HepG2 (cell line): ENCODE measurements around the gene GH2. TPM values are rescaled to one million over a fixed set of nuclear protein-coding genes. Genes with fewer than 3 reads are reported as not detected.
"Not testable (repeated sequence)": the region's sequence is repeated elsewhere in the genome, so short reads cannot be mapped to it uniquely, and the experiment has no call there.

Source experiments
- ATAC-seq: fragments of 200-7000 bp; cut with Tn5 transposase; 3 replicates; pipeline ENCODE4 v1.9.1; 2020; ENCODE audit warnings: mild to moderate bottlenecking, moderate library complexity
- BruUV-seq: library from RNA; stranded (reverse); fragments of 400-500 nt; replicated peaks from 2 replicates; lab custom pipeline; 2021; lab: Mats Ljungman, UMichigan
- CTCF ChIA-PET: fragments of 300-600 bp; formaldehyde crosslinking; extraction: SDS; loops from one replicate; lab custom pipeline; 2021; ENCODE audit warnings: low total read pairs, inconsistent platforms, low intra/inter-chr PET ratio; lab: Yijun Ruan, JAX
- POLR2A ChIA-PET: fragments of 350-600 bp; sonication (Branson Sonifier 250); formaldehyde crosslinking; loops from one replicate; lab custom pipeline; 2020; ENCODE audit warnings: antibody characterized with exemption, inconsistent platforms; lab: Yijun Ruan, JAX
- DNase-seq: peaks from one replicate; pipeline ENCODE4 v3.0.0-alpha.2; 2015; ENCODE audit warnings: low spot score
- FAIRE-seq: peaks from 3 replicates; lab custom pipeline; 2011; peaks lifted over from hg19 to GRCh38; lab: Jason Lieb, UNC
- H2AFZ ChIP-seq: one replicate; pipeline ENCODE4 v1.6.1; 2011; ENCODE audit warnings: low read length, inconsistent platforms
- H3K27ac ChIP-seq: fragments of 300-600 bp; 3 replicates; pipeline ENCODE4 v1.8.0; 2011; ENCODE audit warnings: mixed run types, mild to moderate bottlenecking, mixed read lengths, low read length, inconsistent platforms; ENCODE audit not compliant: insufficient read depth; ENCODE audit errors: extremely low read length
- H3K27me3 ChIP-seq, 2 experiments: fragments of 200-600 bp in 1 of 2; 2 replicates in 1 of 2; 3 replicates in 1 of 2; pipeline versions ENCODE4 v1.6.0 to v1.8.0; 2011; ENCODE audit warnings: low read length in 2 of 2, mild to moderate bottlenecking in 2 of 2, moderate library complexity in 2 of 2, inconsistent platforms in 1 of 2; ENCODE audit not compliant: insufficient read depth in 2 of 2, control insufficient read depth in 1 of 2
- H3K36me3 ChIP-seq, 2 experiments: fragments of 200-600 bp in 1 of 2; replicated peaks in 1 of 2; 2 replicates in 1 of 2; 3 replicates in 1 of 2; pipeline versions ENCODE4 v1.5.1 to v1.8.0; 2011; ENCODE audit warnings: low read length in 2 of 2, inconsistent platforms in 1 of 2; ENCODE audit not compliant: insufficient read depth in 2 of 2, control insufficient read depth in 1 of 2
- H3K4me1 ChIP-seq: 2 replicates; pipeline ENCODE4 v1.5.1; 2012; ENCODE audit warnings: low read length, inconsistent platforms; ENCODE audit not compliant: insufficient read depth
- H3K4me2 ChIP-seq: 2 replicates; pipeline ENCODE4 v1.6.0; 2011; ENCODE audit warnings: low read depth, low read length, inconsistent platforms
- H3K4me3 ChIP-seq, 3 experiments: fragments of 200-600 bp in 1 of 3; sonication (generic), shearing (Covaris generic) in 1 of 3; replicated peaks in 1 of 3; 2 replicates each; pipeline ENCODE4 v1.5.1; 2011 to 2016; ENCODE audit warnings: low read length in 3 of 3, inconsistent platforms in 2 of 3, low read depth in 2 of 3, mild to moderate bottlenecking in 2 of 3, control low read depth in 1 of 3, mixed read lengths in 1 of 3; ENCODE audit not compliant: insufficient read depth in 1 of 3
- H3K79me2 ChIP-seq: one replicate; pipeline ENCODE4 v1.6.1; 2011; ENCODE audit warnings: low read length, inconsistent platforms; ENCODE audit not compliant: insufficient read depth
- H3K9ac ChIP-seq: 2 replicates; pipeline ENCODE4 v1.6.0; 2011; ENCODE audit warnings: mild to moderate bottlenecking, low read depth, low read length, inconsistent platforms; ENCODE audit not compliant: insufficient read depth
- H3K9me3 ChIP-seq: 2 replicates; pipeline ENCODE4 v1.5.1; 2012; ENCODE audit warnings: mild to moderate bottlenecking, low read length
- H4K20me1 ChIP-seq: 2 replicates; pipeline ENCODE4 v1.6.0; 2011; ENCODE audit warnings: inconsistent platforms, mild to moderate bottlenecking, low read length, moderate library complexity; ENCODE audit not compliant: insufficient read depth
- FOSL2 ChIP-seq: sonication (generic); formaldehyde crosslinking; IDR thresholded peaks from 2 replicates; pipeline ENCODE4 v1.4.0; 2020; ENCODE audit warnings: missing genetic modification reagents
- GABPB1 ChIP-seq: IDR thresholded peaks from 2 replicates; pipeline ENCODE4 v1.6.1; 2016; ENCODE audit warnings: mild to moderate bottlenecking, missing genetic modification reagents, moderate library complexity, missing compliant biosample characterization
- HOXA3 ChIP-seq: sonication (generic); formaldehyde crosslinking; IDR thresholded peaks from 2 replicates; pipeline ENCODE4 v1.5.0; 2020; ENCODE audit warnings: missing genetic modification reagents
- JUN ChIP-seq: sonication (generic); formaldehyde crosslinking; IDR thresholded peaks from 2 replicates; pipeline ENCODE4 v1.4.0; 2020; ENCODE audit warnings: mild to moderate bottlenecking, missing genetic modification reagents
- MAFK ChIP-seq, 2 experiments: IDR thresholded peaks in 1 of 2; conservative IDR thresholded peaks in 1 of 2; 2 replicates each; pipeline ENCODE4 v1.6.1; 2011; ENCODE audit warnings: improper control_type of control experiment in 2 of 2, low read length in 2 of 2
- MAZ ChIP-seq, 2 experiments: sonication (generic) in 1 of 2; formaldehyde crosslinking in 1 of 2; IDR thresholded peaks; 2 replicates each; pipeline versions ENCODE4 v1.5.0 to v1.6.1; 2012 to 2020; ENCODE audit warnings: low read depth in 2 of 2, mild to moderate bottlenecking in 2 of 2, borderline replicate concordance in 1 of 2, improper control_type of control experiment in 1 of 2, low read length in 1 of 2, missing genetic modification reagents in 1 of 2, moderate library complexity in 1 of 2
- MTF1 ChIP-seq: sonication (generic); formaldehyde crosslinking; IDR thresholded peaks from 2 replicates; pipeline ENCODE4 v1.5.0; 2020; ENCODE audit warnings: missing genetic modification reagents
- RCOR2 ChIP-seq: IDR thresholded peaks from 2 replicates; pipeline ENCODE4 v1.6.1; 2016; ENCODE audit warnings: missing biosample characterization, missing genetic modification reagents
- SATB2 ChIP-seq: sonication (generic); formaldehyde crosslinking; IDR thresholded peaks from 2 replicates; pipeline ENCODE4 v1.5.0; 2020; ENCODE audit warnings: missing genetic modification reagents
- SOX6 ChIP-seq, 2 experiments: fragments of 450-650 bp in 1 of 2; sonication (generic) in 1 of 2; formaldehyde crosslinking in 1 of 2; IDR thresholded peaks; 2 replicates each; pipeline versions ENCODE4 v1.4.0 to v1.6.1; 2017 to 2020; ENCODE audit warnings: antibody characterized with exemption in 1 of 2, mild to moderate bottlenecking in 1 of 2, missing genetic modification reagents in 1 of 2
- SP4 ChIP-seq: sonication (generic); formaldehyde crosslinking; IDR thresholded peaks from 2 replicates; pipeline ENCODE4 v1.8.1; 2023; ENCODE audit warnings: mild to moderate bottlenecking, missing genetic modification reagents
- ZNF180 ChIP-seq: sonication (generic); formaldehyde crosslinking; IDR thresholded peaks from 2 replicates; pipeline ENCODE4 v1.4.0; 2020; ENCODE audit warnings: low read depth, missing genetic modification reagents, borderline replicate concordance
- ZNF251 ChIP-seq: sonication (generic); formaldehyde crosslinking; IDR thresholded peaks from 2 replicates; pipeline ENCODE4 v1.9.0; 2021; ENCODE audit warnings: mild to moderate bottlenecking, missing genetic modification reagents
- ZNF556 ChIP-seq: sonication (generic); formaldehyde crosslinking; IDR thresholded peaks from 2 replicates; pipeline ENCODE4 v1.4.0; 2020; ENCODE audit warnings: mild to moderate bottlenecking, missing genetic modification reagents, borderline replicate concordance
- ZNF572 ChIP-seq: sonication (generic); formaldehyde crosslinking; IDR thresholded peaks from 2 replicates; pipeline ENCODE4 v1.5.1; 2020; ENCODE audit warnings: mild to moderate bottlenecking, missing genetic modification reagents
- ZNF709 ChIP-seq: sonication (generic); formaldehyde crosslinking; IDR thresholded peaks from 2 replicates; pipeline ENCODE4 v1.5.0; 2020; ENCODE audit warnings: mild to moderate bottlenecking, missing genetic modification reagents
- ZNF775 ChIP-seq: sonication (generic); formaldehyde crosslinking; IDR thresholded peaks from 2 replicates; pipeline ENCODE4 v1.4.0; 2020; ENCODE audit warnings: missing genetic modification reagents, mild to moderate bottlenecking, moderate library complexity, borderline replicate concordance
- WGBS: methylation state at CpG from one replicate; pipeline ENCODE4 v1.1.6; 2017; ENCODE audit warnings: low lambda C conversion rate; 5-methylcytosine and 5-hydroxymethylcytosine counted together
- in situ Hi-C: cut with HindIII; loops from 2 replicates; pipeline ENCODE4 v1.10.0; 2017; ENCODE audit warnings: low pct_unique_long_range_greater_than_20kb; ENCODE audit not compliant: extremely low pct_ligation_motif_present
- intact Hi-C: fragments of 100-400 bp; cut with micrococcal nuclease; formaldehyde crosslinking; loops from one replicate; pipeline ENCODE4 v1.10.0; 2022; ENCODE audit not compliant: unreplicated experiment
- polyA plus RNA-seq, 8 experiments: library from polyadenylated mRNA; depleted of rRNA in 3 of 8; stranded (reverse) in 7 of 8; unstranded in 1 of 8; fragments of >200 nt; fragmentation: Illumina TruSeq in 4 of 8; extraction: Trizol in 4 of 8; gene quantifications; 2 replicates each; pipeline versions ENCODE4 v1.2.1 to v1.2.3, GENCODE V29; 2011 to 2016; ENCODE audit warnings: low read depth in 4 of 8, missing spikeins in 1 of 8, mixed read lengths in 1 of 8; ENCODE audit not compliant: insufficient read depth in 1 of 8
- total RNA-seq, 5 experiments: library from RNA; depleted of rRNA; stranded (reverse); fragments of >200 nt; fragmentation: Illumina TruSeq; extraction: Trizol; gene quantifications; 2 replicates each; pipeline ENCODE4 v1.2.3, GENCODE V29; 2016; ENCODE audit warnings: low read depth in 1 of 5
- TF ChIP-seq, protein P1 (sequence below): sonication (generic); formaldehyde crosslinking; IDR thresholded peaks from 2 replicates; pipeline ENCODE4 v1.4.0; 2020; ENCODE audit warnings: missing genetic modification reagents

The GH2 gene
- total and polyA plus RNA-seq, 2 of the 13 experiments (the other 11 are each of a cell fraction or from before 2014, with no cell fraction given) = not detected

GRCh38 chr17:63856425-63856824 is 25.3 kb downstream of the GH2 start:
- 84% methylated on average over 8 of the region's 8 CpGs for WGBS
- FAIRE-seq, ATAC-seq, H3K27ac ChIP-seq, H3K79me2 ChIP-seq, DNase-seq, H3K4me3 ChIP-seq: not testable (repeated sequence)
- ChIA-PET POLR2A (interaction anchor here (0.7 kb wide), 1 partner anchor 83 kb away, joined by 3 read pairs; the partner anchor contains the start of gene CCDC47), CTCF (interaction anchor here (0.6 to 1.5 kb wide), 2 partner anchors 22 to 477 kb away, joined by 3 read pairs; no protein-coding TSS in a partner anchor)
- TF ChIP-seq GABPB1 = 0 out of 2 replicates have a peak, but pooled peaks have one; percentile 2
- TF ChIP-seq, all 625 proteins: peak for 1; not testable (repeated sequence) for 624
- Histone ChIP-seq H3K27me3 (peaks cover 5 to 25% of the 10 kb centered on the region in 2 experiments; a peak in 3 of 5 replicates), H3K4me2 (0 out of 2 replicates have a peak overlapping the region, but pooled peaks have one; percentile 58), H3K4me1 (peaks cover 51% of the 10 kb centered on the region)
- H4K20me1 ChIP-seq, H2AFZ ChIP-seq, H3K9me3 ChIP-seq, intact Hi-C loops, H3K9ac ChIP-seq, BruUV-seq, in situ Hi-C loops, H3K36me3 ChIP-seq: not testable (repeated sequence)

DNA sequence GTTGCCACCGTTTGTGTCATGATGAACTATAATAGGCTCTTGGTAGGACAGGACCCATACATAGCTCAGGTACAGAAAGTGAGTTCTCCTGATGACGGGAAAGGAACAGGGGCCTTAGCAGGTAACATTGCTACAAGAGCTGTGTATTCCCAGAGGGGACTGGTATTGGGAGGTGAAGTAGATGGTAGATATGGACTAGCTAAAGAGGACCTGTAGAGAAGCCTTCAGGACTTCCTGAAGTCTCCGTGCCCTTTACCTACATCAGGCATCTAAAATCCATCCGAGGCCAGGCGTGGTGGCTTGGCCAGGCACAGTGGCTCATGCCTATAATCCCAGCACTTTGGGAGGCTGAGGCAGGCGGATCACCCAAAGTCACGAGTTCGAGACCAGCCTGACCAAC is 26.6 kb downstream of the GH2 start:
- H3K4me3 ChIP-seq = no peak overlapping the region
- no peak overlapping the region for H2AFZ ChIP-seq
- peak overlapping the region; percentile 58 for H3K27ac ChIP-seq
- no peak overlapping the region; the same call in 1 of the 2 replicates for H3K9ac ChIP-seq
- ChIA-PET CTCF (no interaction called here), POLR2A (interaction anchor here (1.4 kb wide), 1 partner anchor 12 kb away, joined by 5 read pairs; no protein-coding TSS in a partner anchor)
- no peak for FAIRE-seq
- H4K20me1 ChIP-seq = no peaks in the 10 kb centered on the region
- WGBS = 74% methylated on average over 8 of the region's 8 CpGs
- H3K9me3 ChIP-seq = no peaks in the 10 kb centered on the region
- ATAC-seq = peak; percentile 6
- intact Hi-C loops (no loop called here), in situ Hi-C loops (no loop called here)
- peak overlapping the region; percentile 65 for H3K4me2 ChIP-seq
- H3K36me3 ChIP-seq = no peaks in the 10 kb centered on the region
- DNase-seq = no peak
- peaks cover 0 to 13% of the 10 kb centered on the region in 2 experiments; a peak in 3 of 5 replicates for H3K27me3 ChIP-seq
- BruUV-seq = no TSS peak
- peaks cover 56% of the 10 kb centered on the region for H3K4me1 ChIP-seq
- H3K79me2 ChIP-seq = no peaks in the 10 kb centered on the region
- TF ChIP-seq SOX6 (IDR thresholded peaks at IDR 0.05) (no peak), SOX6 (CRISPR knock-in tag; IDR thresholded peaks at IDR 0.05) (no peak), HOXA3 (CRISPR knock-in tag) (peak; percentile 2; the same call in 1 of the 2 replicates), ZNF180 (CRISPR knock-in tag) (no peak), MTF1 (CRISPR knock-in tag) (no peak), ZNF775 (no peak), JUN (CRISPR knock-in tag) (no peak), FOSL2 (CRISPR knock-in tag) (no peak), MAZ (IDR thresholded peaks at IDR 0.05; ENCODE audit: borderline replicate concordance, low read depth, low read length) (no peak), MAZ (CRISPR knock-in tag; IDR thresholded peaks at IDR 0.05; ENCODE audit: low read depth) (no peak), ZNF572 (0 out of 2 replicates have a peak, but pooled peaks have one; percentile 68), SP4 (CRISPR knock-in tag) (0 out of 2 replicates have a peak, but pooled peaks have one; percentile 38), MAFK (conservative IDR thresholded peaks at IDR 0.05 in 1 of 2, IDR thresholded peaks at IDR 0.05 in 1 of 2; ENCODE audit: low read length in 2 of 2) (no peak), ZNF251 (CRISPR knock-in tag) (no peak), SATB2 (CRISPR knock-in tag) (no peak), RCOR2 (CRISPR knock-in tag) (no peak), ZNF556 (CRISPR knock-in tag) (0 out of 2 replicates have a peak, but pooled peaks have one; percentile 2), ZNF709 (CRISPR knock-in tag) (0 out of 2 replicates have a peak, but pooled peaks have one; percentile 19)
- TF ChIP-seq, protein P1, sequence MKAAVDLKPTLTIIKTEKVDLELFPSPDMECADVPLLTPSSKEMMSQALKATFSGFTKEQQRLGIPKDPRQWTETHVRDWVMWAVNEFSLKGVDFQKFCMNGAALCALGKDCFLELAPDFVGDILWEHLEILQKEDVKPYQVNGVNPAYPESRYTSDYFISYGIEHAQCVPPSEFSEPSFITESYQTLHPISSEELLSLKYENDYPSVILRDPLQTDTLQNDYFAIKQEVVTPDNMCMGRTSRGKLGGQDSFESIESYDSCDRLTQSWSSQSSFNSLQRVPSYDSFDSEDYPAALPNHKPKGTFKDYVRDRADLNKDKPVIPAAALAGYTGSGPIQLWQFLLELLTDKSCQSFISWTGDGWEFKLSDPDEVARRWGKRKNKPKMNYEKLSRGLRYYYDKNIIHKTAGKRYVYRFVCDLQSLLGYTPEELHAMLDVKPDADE = no peak
